HepG2 (cell line): ENCODE data around the gene NUDT13. TPM values are rescaled to one million over a fixed set of nuclear protein-coding genes. Genes with fewer than 3 reads are reported as not detected.

Experiments used
- DPF2 ChIP-seq: sonication (generic); formaldehyde crosslinking; IDR thresholded peaks from 2 replicates; pipeline ENCODE4 v1.4.0; 2020; ENCODE audit warnings: mild to moderate bottlenecking, low read depth, missing genetic modification reagents, borderline replicate concordance
- ETV6 ChIP-seq: sonication (generic); formaldehyde crosslinking; conservative IDR thresholded peaks from 2 replicates; pipeline ENCODE4 v1.4.0; 2020; ENCODE audit warnings: missing genetic modification reagents
- HNRNPLL ChIP-seq: fragments of 200-400 bp; formaldehyde crosslinking; IDR thresholded peaks from 2 replicates; pipeline ENCODE4 v1.6.1; 2017; ENCODE audit warnings: mild to moderate bottlenecking, low read depth, low read length; ENCODE audit not compliant: poor library complexity, severe bottlenecking
- HOXD1 ChIP-seq: sonication (generic); formaldehyde crosslinking; IDR thresholded peaks from 2 replicates; pipeline ENCODE4 v1.5.0; 2020; ENCODE audit warnings: missing genetic modification reagents
- MED13 ChIP-seq: sonication (generic); formaldehyde crosslinking; IDR thresholded peaks from 2 replicates; pipeline ENCODE4 v1.5.0; 2020; ENCODE audit warnings: missing genetic modification reagents
- NCOA1 ChIP-seq: sonication (generic); formaldehyde crosslinking; IDR thresholded peaks from 2 replicates; pipeline ENCODE4 v1.9.0; 2021; ENCODE audit warnings: missing genetic modification reagents
- PRPF4 ChIP-seq: fragments of 200-400 bp; formaldehyde crosslinking; IDR thresholded peaks from 2 replicates; pipeline ENCODE4 v1.6.1; 2016; ENCODE audit warnings: low read length, low read depth; ENCODE audit not compliant: poor library complexity, severe bottlenecking
- SCMH1 ChIP-seq: sonication (generic); formaldehyde crosslinking; IDR thresholded peaks from 2 replicates; pipeline ENCODE4 v1.9.0; 2021; ENCODE audit warnings: missing genetic modification reagents, mild to moderate bottlenecking, borderline replicate concordance
- TBX2 ChIP-seq: sonication (generic); formaldehyde crosslinking; IDR thresholded peaks from 2 replicates; pipeline ENCODE4 v1.5.0; 2020; ENCODE audit warnings: missing genetic modification reagents, mild to moderate bottlenecking, borderline replicate concordance
- TBX3 ChIP-seq: fragments of 450-650 bp; IDR thresholded peaks from 2 replicates; pipeline ENCODE4 v1.6.1; 2017; ENCODE audit warnings: antibody characterized with exemption, mild to moderate bottlenecking, inconsistent platforms, borderline replicate concordance
- ZNF841 ChIP-seq: sonication (generic); formaldehyde crosslinking; IDR thresholded peaks from 2 replicates; pipeline ENCODE4 v1.8.1; 2023; ENCODE audit warnings: missing genetic modification reagents, borderline replicate concordance
- ZZZ3 ChIP-seq: sonication (generic); formaldehyde crosslinking; IDR thresholded peaks from 2 replicates; pipeline ENCODE4 v1.4.0; 2020; ENCODE audit warnings: missing genetic modification reagents, mild to moderate bottlenecking, borderline replicate concordance
- polyA plus RNA-seq, 8 experiments: library from polyadenylated mRNA; depleted of rRNA in 3 of 8; stranded (reverse) in 7 of 8; unstranded in 1 of 8; fragments of >200 nt; fragmentation: Illumina TruSeq in 4 of 8; extraction: Trizol in 4 of 8; gene quantifications; 2 replicates each; pipeline versions ENCODE4 v1.2.1 to v1.2.3, GENCODE V29; 2011 to 2016; ENCODE audit warnings: low read depth in 4 of 8, missing spikeins in 1 of 8, mixed read lengths in 1 of 8; ENCODE audit not compliant: insufficient read depth in 1 of 8
- total RNA-seq, 5 experiments: library from RNA; depleted of rRNA; stranded (reverse); fragments of >200 nt; fragmentation: Illumina TruSeq; extraction: Trizol; gene quantifications; 2 replicates each; pipeline ENCODE4 v1.2.3, GENCODE V29; 2016; ENCODE audit warnings: low read depth in 1 of 5
- TF ChIP-seq, protein P1 (sequence below): sonication (generic); formaldehyde crosslinking; IDR thresholded peaks from 2 replicates; pipeline ENCODE4 v1.8.0; 2022; ENCODE audit warnings: missing genetic modification reagents, mild to moderate bottlenecking, inconsistent platforms, borderline replicate concordance
- TF ChIP-seq, protein P2 (sequence below): IDR thresholded peaks from 2 replicates; pipeline ENCODE4 v1.6.1; 2016
- TF ChIP-seq, protein P3 (sequence below): sonication (generic); formaldehyde crosslinking; IDR thresholded peaks from 2 replicates; pipeline ENCODE4 v1.4.0; 2020; ENCODE audit warnings: mild to moderate bottlenecking, missing genetic modification reagents
- TF ChIP-seq, protein P4 (sequence below): fragments of 450-650 bp; IDR thresholded peaks from 2 replicates; pipeline ENCODE4 v1.6.1; 2016

The NUDT13 gene
- total and polyA plus RNA-seq, 2 of the 13 experiments (the other 11 are each of a cell fraction or from before 2014, with no cell fraction given): 4.2 to 6.5 TPM

GRCh38 chr10:73079779-73080541 lies 30.3 kb upstream of the NUDT13 start (continued):
- TF ChIP-seq, protein P1, sequence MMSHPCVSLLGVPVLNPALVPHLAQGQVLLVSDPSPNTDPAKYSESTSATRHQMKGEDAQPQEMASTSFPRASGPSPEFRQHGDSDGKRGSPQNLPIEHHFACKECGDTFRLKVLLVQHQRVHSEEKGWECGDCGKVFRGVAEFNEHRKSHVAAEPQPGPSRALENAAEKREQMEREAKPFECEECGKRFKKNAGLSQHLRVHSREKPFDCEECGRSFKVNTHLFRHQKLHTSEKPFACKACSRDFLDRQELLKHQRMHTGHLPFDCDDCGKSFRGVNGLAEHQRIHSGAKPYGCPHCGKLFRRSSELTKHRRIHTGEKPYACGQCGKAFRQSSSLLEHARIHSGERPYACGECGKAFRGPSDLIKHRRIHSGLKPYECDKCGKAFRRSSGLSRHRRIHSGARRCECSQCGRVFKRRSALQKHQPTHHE (CRISPR knock-in tag): no peak
- TF ChIP-seq NCOA1 (CRISPR knock-in tag) (no peak), TBX2 (CRISPR knock-in tag) (no peak), ZNF841 (CRISPR knock-in tag) (no peak), ZZZ3 (no peak), MED13 (CRISPR knock-in tag) (no peak), TBX3 (no peak), DPF2 (CRISPR knock-in tag) (no peak), PRPF4 (no peak), HNRNPLL (no peak), SCMH1 (CRISPR knock-in tag) (no peak), ETV6 (CRISPR knock-in tag) (no peak), HOXD1 (CRISPR knock-in tag) (no peak)
- TF ChIP-seq, protein P2, sequence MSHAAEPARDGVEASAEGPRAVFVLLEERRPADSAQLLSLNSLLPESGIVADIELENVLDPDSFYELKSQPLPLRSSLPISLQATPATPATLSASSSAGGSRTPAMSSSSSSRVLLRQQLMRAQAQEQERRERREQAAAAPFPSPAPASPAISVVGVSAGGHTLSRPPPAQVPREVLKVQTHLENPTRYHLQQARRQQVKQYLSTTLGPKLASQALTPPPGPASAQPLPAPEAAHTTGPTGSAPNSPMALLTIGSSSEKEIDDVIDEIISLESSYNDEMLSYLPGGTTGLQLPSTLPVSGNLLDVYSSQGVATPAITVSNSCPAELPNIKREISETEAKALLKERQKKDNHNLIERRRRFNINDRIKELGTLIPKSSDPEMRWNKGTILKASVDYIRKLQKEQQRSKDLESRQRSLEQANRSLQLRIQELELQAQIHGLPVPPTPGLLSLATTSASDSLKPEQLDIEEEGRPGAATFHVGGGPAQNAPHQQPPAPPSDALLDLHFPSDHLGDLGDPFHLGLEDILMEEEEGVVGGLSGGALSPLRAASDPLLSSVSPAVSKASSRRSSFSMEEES (CRISPR knock-in tag): no peak
- TF ChIP-seq, protein P3, sequence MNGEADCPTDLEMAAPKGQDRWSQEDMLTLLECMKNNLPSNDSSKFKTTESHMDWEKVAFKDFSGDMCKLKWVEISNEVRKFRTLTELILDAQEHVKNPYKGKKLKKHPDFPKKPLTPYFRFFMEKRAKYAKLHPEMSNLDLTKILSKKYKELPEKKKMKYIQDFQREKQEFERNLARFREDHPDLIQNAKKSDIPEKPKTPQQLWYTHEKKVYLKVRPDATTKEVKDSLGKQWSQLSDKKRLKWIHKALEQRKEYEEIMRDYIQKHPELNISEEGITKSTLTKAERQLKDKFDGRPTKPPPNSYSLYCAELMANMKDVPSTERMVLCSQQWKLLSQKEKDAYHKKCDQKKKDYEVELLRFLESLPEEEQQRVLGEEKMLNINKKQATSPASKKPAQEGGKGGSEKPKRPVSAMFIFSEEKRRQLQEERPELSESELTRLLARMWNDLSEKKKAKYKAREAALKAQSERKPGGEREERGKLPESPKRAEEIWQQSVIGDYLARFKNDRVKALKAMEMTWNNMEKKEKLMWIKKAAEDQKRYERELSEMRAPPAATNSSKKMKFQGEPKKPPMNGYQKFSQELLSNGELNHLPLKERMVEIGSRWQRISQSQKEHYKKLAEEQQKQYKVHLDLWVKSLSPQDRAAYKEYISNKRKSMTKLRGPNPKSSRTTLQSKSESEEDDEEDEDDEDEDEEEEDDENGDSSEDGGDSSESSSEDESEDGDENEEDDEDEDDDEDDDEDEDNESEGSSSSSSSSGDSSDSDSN (CRISPR knock-in tag): no peak
- TF ChIP-seq, protein P4, sequence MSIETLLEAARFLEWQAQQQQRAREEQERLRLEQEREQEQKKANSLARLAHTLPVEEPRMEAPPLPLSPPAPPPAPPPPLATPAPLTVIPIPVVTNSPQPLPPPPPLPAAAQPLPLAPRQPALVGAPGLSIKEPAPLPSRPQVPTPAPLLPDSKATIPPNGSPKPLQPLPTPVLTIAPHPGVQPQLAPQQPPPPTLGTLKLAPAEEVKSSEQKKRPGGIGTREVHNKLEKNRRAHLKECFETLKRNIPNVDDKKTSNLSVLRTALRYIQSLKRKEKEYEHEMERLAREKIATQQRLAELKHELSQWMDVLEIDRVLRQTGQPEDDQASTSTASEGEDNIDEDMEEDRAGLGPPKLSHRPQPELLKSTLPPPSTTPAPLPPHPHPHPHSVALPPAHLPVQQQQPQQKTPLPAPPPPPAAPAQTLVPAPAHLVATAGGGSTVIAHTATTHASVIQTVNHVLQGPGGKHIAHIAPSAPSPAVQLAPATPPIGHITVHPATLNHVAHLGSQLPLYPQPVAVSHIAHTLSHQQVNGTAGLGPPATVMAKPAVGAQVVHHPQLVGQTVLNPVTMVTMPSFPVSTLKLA: no peak
